Osteocyte (in vitro differentiated cells): ENCODE measurements around the gene WDR11. TPM values are rescaled to one million over a fixed set of nuclear protein-coding genes. Genes with fewer than 3 reads are reported as not detected.

Source experiments
- DNase-seq: peaks from one replicate; pipeline ENCODE4 v3.0.0; 2021; ENCODE audit warnings: mixed read lengths; ENCODE audit not compliant: unreplicated experiment; ENCODE audit errors: extremely low spot score
- H3K27ac Mint-ChIP-seq: one replicate; pipeline ENCODE4 v1.8.0; 2021; ENCODE audit warnings: mild to moderate bottlenecking, mixed read lengths; ENCODE audit not compliant: unreplicated experiment
- H3K27me3 Mint-ChIP-seq: one replicate; pipeline ENCODE4 v1.8.0; 2021; ENCODE audit warnings: mixed read lengths; ENCODE audit not compliant: unreplicated experiment
- H3K36me3 Mint-ChIP-seq: one replicate; pipeline ENCODE4 v1.8.0; 2021; ENCODE audit warnings: mixed read lengths; ENCODE audit not compliant: unreplicated experiment
- H3K4me1 Mint-ChIP-seq: one replicate; pipeline ENCODE4 v1.8.0; 2021; ENCODE audit warnings: mixed read lengths; ENCODE audit not compliant: unreplicated experiment
- H3K4me3 Mint-ChIP-seq: one replicate; pipeline ENCODE4 v1.8.0; 2021; ENCODE audit warnings: mild to moderate bottlenecking, moderate library complexity, mixed read lengths; ENCODE audit not compliant: unreplicated experiment
- H3K9me3 Mint-ChIP-seq: one replicate; pipeline ENCODE4 v1.8.0; 2021; ENCODE audit warnings: mixed read lengths; ENCODE audit not compliant: unreplicated experiment
- total RNA-seq: library from RNA; stranded (reverse); gene quantifications from 2 replicates; pipeline ENCODE4 v1.2.1, GENCODE V29; 2021
- TF ChIP-seq, protein P1 (sequence below): fragments of 200-600 bp; sonication (generic); IDR thresholded peaks from 2 replicates; pipeline ENCODE4 v1.5.0; 2021; ENCODE audit warnings: antibody characterized with exemption, mild to moderate bottlenecking, moderate library complexity

Gene WDR11
- total RNA-seq, 1 donor from 2014 or later: 61.8 TPM

DNA sequence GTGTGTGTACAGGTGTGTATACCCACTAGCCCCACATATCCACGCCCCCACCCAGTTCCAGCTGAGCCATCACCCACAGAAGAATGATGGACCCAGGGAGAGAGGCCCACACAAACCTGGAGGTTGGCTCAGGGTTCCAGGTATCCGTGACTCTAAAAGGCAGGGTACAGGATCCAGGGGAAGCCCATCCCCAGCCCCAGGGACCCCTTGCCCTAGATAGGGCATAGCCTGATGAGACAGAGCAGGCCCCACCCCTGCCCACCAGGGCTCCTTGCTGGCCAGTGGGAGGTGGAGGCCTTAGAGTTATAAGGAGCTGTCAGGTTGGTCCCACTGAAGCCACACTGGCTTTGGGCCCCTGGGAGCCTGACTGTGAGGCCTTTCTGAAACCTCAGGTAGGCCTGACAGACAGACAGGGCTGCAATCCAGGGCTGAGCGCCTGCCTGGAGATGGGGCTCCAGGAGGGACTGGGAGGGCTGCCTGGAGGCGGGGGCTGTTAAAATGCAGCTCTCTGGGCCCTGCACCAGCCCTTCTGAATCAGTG lies 93.5 kb downstream of the WDR11 start:
- DNase-seq: no peak
- Mint-ChIP-seq H3K36me3 (no peaks in the 10 kb centered on the region), H3K4me3 (no peak overlapping the region), H3K27ac (no peak overlapping the region), H3K27me3 (peaks cover 6% of the 10 kb centered on the region), H3K4me1 (peaks cover 11% of the 10 kb centered on the region), H3K9me3 (no peaks in the 10 kb centered on the region)
- TF ChIP-seq, protein P1, sequence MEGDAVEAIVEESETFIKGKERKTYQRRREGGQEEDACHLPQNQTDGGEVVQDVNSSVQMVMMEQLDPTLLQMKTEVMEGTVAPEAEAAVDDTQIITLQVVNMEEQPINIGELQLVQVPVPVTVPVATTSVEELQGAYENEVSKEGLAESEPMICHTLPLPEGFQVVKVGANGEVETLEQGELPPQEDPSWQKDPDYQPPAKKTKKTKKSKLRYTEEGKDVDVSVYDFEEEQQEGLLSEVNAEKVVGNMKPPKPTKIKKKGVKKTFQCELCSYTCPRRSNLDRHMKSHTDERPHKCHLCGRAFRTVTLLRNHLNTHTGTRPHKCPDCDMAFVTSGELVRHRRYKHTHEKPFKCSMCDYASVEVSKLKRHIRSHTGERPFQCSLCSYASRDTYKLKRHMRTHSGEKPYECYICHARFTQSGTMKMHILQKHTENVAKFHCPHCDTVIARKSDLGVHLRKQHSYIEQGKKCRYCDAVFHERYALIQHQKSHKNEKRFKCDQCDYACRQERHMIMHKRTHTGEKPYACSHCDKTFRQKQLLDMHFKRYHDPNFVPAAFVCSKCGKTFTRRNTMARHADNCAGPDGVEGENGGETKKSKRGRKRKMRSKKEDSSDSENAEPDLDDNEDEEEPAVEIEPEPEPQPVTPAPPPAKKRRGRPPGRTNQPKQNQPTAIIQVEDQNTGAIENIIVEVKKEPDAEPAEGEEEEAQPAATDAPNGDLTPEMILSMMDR: no peak

DNA sequence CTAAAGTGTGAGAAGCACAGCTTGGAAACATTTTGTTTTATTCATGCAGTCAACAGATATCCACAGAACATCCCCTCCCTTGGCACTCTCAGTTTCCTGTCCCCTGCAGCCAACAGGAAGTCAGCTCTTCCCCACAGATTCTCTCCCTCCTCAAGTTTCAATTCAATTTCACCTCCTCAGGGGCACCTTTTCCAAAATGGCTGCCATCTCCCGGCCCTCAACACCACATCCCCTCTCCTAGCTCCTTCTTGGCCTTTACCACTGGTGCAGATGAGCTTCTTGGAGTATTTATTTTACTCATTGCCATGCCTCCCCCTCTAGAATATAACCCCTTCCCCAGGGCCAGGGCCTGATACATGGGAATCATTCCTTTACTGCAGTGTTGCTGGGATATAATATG lies 94.0 kb downstream of the WDR11 start:
- Mint-ChIP-seq H3K9me3 (no peaks in the 10 kb centered on the region), H3K4me3 (no peak overlapping the region), H3K4me1 (peaks cover 16% of the 10 kb centered on the region), H3K36me3 (no peaks in the 10 kb centered on the region), H3K27ac (no peak overlapping the region), H3K27me3 (peaks cover 6% of the 10 kb centered on the region)
- no peak for DNase-seq
- TF ChIP-seq, protein P1: no peak

DNA sequence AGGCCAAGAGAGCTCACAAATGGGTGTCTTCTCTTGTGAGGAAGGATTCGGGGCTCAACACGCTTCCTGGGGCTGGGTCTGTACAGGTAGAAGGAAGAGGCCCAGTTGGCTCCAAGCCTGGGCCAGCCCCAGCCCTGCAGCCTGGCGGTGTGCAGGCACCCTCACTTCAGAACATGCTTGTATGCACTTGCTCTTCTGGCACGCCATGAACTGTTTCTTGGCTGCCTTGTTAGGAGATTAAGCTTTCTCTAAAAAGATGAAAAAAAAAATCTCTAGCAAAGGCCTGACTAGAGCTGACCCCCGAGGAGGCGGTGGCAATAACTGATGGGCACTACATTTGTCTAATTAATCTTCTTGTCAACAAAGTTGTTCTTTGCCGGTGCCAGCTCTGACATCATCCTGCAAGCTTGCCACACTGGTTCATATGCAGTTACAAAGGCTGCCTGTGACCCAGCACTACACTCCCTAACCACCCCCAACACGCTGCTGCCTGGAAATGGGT lies 94.7 kb downstream of the WDR11 start:
- no peaks in the 10 kb centered on the region for H3K9me3 Mint-ChIP-seq
- H3K27me3 Mint-ChIP-seq: peaks cover 4% of the 10 kb centered on the region
- H3K27ac Mint-ChIP-seq: no peak overlapping the region
- TF ChIP-seq, protein P1: no peak
- no peaks in the 10 kb centered on the region for H3K36me3 Mint-ChIP-seq
- DNase-seq: no peak
- H3K4me1 Mint-ChIP-seq: peaks cover 20% of the 10 kb centered on the region
- H3K4me3 Mint-ChIP-seq: no peak overlapping the region

DNA sequence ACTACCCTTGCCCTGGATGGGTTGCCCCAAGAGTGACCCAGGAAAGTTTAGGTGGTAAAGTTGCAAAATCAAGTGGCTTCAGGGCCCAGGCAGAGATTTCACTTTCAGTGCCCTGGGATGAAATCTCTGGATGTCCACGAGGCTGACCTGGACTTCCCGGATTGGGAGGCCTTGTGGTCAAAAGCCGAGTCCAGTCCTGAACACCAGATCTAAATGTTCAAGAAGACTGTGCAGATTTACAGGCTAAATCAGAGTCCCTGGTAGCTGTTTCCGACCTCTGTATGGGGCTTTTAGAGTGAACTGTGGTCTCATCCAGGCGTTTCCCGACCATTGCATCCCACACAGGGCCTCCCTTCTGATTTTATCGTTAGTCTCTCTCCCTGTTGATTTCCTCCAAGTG lies 95.3 kb downstream of the WDR11 start:
- no peak overlapping the region for H3K27ac Mint-ChIP-seq
- no peak overlapping the region for H3K4me3 Mint-ChIP-seq
- H3K36me3 Mint-ChIP-seq: no peaks in the 10 kb centered on the region
- DNase-seq: no peak
- H3K27me3 Mint-ChIP-seq: peaks cover 8% of the 10 kb centered on the region
- TF ChIP-seq, protein P1: no peak
- H3K4me1 Mint-ChIP-seq: peaks cover 20% of the 10 kb centered on the region
- no peaks in the 10 kb centered on the region for H3K9me3 Mint-ChIP-seq

DNA sequence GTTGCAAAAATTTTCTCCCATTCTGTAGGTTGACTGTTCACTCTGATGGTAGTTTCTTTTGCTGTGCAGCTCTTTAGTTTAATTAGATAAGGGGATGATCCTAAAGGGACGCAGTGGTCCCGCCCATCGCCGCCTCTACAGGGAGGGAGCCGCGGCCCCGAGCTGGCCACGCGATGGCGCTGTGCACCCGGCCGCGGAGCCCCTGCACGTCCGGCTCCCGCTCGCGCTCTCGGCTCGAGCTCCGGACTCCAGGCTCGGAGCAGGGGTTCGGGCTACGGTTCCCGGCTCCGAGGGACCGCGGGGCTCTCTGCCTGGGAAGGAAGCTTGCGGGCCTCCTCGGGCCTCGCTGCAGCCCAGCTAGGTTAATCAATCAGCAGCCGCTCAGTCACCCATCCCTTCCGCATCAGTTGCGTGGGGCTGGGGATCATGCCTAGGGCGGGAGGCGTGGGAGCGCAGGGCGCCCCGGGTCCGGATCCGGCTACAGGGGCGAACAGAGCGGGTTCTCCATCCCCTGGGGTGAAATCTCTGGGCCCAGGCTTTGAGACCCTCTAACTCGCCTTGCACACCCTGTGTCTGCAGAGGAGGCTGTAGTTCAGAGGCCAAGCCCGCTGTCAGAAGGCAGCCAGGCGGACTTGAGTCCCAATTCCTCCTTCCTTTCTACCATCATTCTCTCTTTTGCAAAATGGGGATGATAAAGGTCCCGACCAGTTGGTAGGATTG lies 97.9 kb downstream of the WDR11 start:
- Mint-ChIP-seq H3K9me3 (peaks cover under 1% of the 10 kb centered on the region), H3K4me1 (peaks cover 12% of the 10 kb centered on the region), H3K4me3 (peak overlapping the region; percentile 65), H3K36me3 (no peaks in the 10 kb centered on the region), H3K27ac (no peak overlapping the region), H3K27me3 (peaks cover 7% of the 10 kb centered on the region)
- TF ChIP-seq, protein P1: peak; percentile 98
- peak; percentile 92 for DNase-seq
